ENCODE measurements around the gene TRPT1.

The TRPT1 gene

DNA sequence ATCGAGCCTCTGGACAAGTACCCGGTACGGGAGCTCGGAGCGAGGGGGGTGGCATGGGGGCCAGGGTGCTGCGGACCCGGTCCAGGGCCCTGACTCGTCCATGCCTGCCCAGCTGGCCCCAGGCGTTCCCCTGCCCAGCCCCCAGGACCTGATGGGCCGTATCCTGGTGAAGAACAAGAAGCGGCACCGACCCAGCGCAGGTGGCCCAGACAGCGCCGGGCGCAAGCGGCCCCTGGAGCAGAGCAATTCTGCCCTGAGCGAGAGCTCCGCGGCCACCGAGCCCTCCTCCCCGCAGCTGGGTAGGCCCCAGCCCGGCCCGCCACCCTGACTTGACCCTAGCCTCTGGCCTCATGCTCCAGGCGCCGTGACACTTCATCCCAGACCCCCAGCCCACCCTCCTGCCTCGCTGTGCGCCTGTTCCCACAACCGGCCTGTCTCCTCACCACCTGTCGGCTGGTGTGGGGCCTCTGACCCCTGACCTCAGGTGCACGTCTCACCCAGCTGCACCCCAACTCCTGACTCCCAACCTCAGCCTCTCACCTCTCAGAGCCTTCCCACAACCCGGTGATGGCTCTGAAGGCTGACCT is 33.1 kb upstream of the TRPT1 start:
- no peaks in the 10 kb centered on the region for H3K27me3 ChIP-seq (ENCODE audit: insufficient read depth, low read length)
- H2BK5ac ChIP-seq (ENCODE audit: low read depth, low read length, poor library complexity): no peak overlapping the region
- H3K36me3 ChIP-seq (ENCODE audit: control insufficient read depth in 1 of 2, insufficient read depth in 2 of 2, low read length in 2 of 2): peaks cover 80 to 81% of the 10 kb centered on the region in 2 experiments
- no peak overlapping the region for H3K27ac ChIP-seq (ENCODE audit: low read depth, low read length)
- no peak overlapping the region for H3K14ac ChIP-seq (ENCODE audit: low read length)
- H3K79me2 ChIP-seq (ENCODE audit: control insufficient read depth, insufficient read depth, low read length, poor library complexity): no peaks in the 10 kb centered on the region
- no peak overlapping the region for H3K9ac ChIP-seq (ENCODE audit: low read length)
- no CpG with 5 or more reads among the region's 32 CpGs for WGBS (ENCODE audit: extremely low coverage, insufficient coverage, insufficient read length)
- no peak overlapping the region for H2AK5ac ChIP-seq (ENCODE audit: low read length)
- H4K8ac ChIP-seq (ENCODE audit: low read depth, low read length): no peak overlapping the region
- DNase-seq: no peak
- H3K4me3 ChIP-seq (ENCODE audit: low read depth, low read length): no peak overlapping the region
- no peak overlapping the region for H2BK120ac ChIP-seq (ENCODE audit: insufficient read depth, low read length, poor library complexity)
- H3K18ac ChIP-seq (ENCODE audit: low read length): no peak overlapping the region
- no peak overlapping the region for H4K91ac ChIP-seq (ENCODE audit: low read depth, low read length)
- H2AFZ ChIP-seq (ENCODE audit: insufficient read depth, low read length, poor library complexity): no peak overlapping the region
- H3K79me1 ChIP-seq (ENCODE audit: low read length): peaks cover 13% of the 10 kb centered on the region
- no peak overlapping the region for H4K12ac ChIP-seq (ENCODE audit: low read depth, low read length)
- peaks cover 17 to 20% of the 10 kb centered on the region in 2 experiments for H3K4me1 ChIP-seq (ENCODE audit: control insufficient read depth in 1 of 2, insufficient read depth in 2 of 2, low read length in 2 of 2)
- no peak overlapping the region for H2BK12ac ChIP-seq (ENCODE audit: low read length)
- H3K4ac ChIP-seq (ENCODE audit: low read depth, low read length): no peak overlapping the region
- no peak overlapping the region for H3K23ac ChIP-seq (ENCODE audit: low read length)
- H3K9me3 ChIP-seq (ENCODE audit: insufficient read depth, low read depth, low read length): peaks cover 4% of the 10 kb centered on the region
- no peak overlapping the region for H3K4me2 ChIP-seq (ENCODE audit: low read length)

DNA sequence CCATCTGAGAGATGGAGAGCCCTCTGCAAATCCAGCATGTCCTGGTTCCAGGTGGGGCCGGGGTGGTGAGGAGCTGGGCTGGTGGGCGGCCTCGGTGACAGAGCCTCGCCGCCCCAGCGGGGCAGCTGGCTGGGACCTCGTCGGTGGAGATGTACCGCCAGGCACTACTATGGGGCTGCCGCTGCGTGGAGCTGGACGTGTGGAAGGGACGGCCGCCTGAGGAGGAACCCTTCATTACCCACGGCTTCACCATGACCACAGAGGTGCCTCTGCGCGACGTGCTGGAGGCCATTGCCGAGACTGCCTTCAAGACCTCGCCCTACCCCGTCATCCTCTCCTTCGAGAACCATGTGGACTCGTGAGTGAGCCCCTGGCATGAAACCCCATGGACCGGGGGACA is 32.4 kb upstream of the TRPT1 start:
- no peak overlapping the region for H3K14ac ChIP-seq (ENCODE audit: low read length)
- no peak overlapping the region for H3K18ac ChIP-seq (ENCODE audit: low read length)
- no peak overlapping the region for H2AK5ac ChIP-seq (ENCODE audit: low read length)
- no peak overlapping the region for H3K27ac ChIP-seq (ENCODE audit: low read depth, low read length)
- no peak overlapping the region for H3K4ac ChIP-seq (ENCODE audit: low read depth, low read length)
- no peak overlapping the region for H4K91ac ChIP-seq (ENCODE audit: low read depth, low read length)
- H3K36me3 ChIP-seq (ENCODE audit: control insufficient read depth in 1 of 2, insufficient read depth in 2 of 2, low read length in 2 of 2): peaks cover 75 to 78% of the 10 kb centered on the region in 2 experiments
- H2BK120ac ChIP-seq (ENCODE audit: insufficient read depth, low read length, poor library complexity): no peak overlapping the region
- H3K4me2 ChIP-seq (ENCODE audit: low read length): no peak overlapping the region
- no peaks in the 10 kb centered on the region for H3K79me2 ChIP-seq (ENCODE audit: control insufficient read depth, insufficient read depth, low read length, poor library complexity)
- H3K23ac ChIP-seq (ENCODE audit: low read length): no peak overlapping the region
- no peak overlapping the region for H3K9ac ChIP-seq (ENCODE audit: low read length)
- H2BK5ac ChIP-seq (ENCODE audit: low read depth, low read length, poor library complexity): no peak overlapping the region
- no peak overlapping the region for H2BK12ac ChIP-seq (ENCODE audit: low read length)
- H4K12ac ChIP-seq (ENCODE audit: low read depth, low read length): no peak overlapping the region
- no peak overlapping the region for H4K8ac ChIP-seq (ENCODE audit: low read depth, low read length)
- no peak overlapping the region for H3K4me3 ChIP-seq (ENCODE audit: low read depth, low read length)
- H3K9me3 ChIP-seq (ENCODE audit: insufficient read depth, low read depth, low read length): peaks cover 4% of the 10 kb centered on the region
- peaks cover 7% of the 10 kb centered on the region for H3K79me1 ChIP-seq (ENCODE audit: low read length)
- no peak for DNase-seq
- WGBS (ENCODE audit: extremely low coverage, insufficient coverage, insufficient read length): no CpG with 5 or more reads among the region's 24 CpGs
- peaks cover 10 to 13% of the 10 kb centered on the region in 2 experiments for H3K4me1 ChIP-seq (ENCODE audit: control insufficient read depth in 1 of 2, insufficient read depth in 2 of 2, low read length in 2 of 2)
- H3K27me3 ChIP-seq (ENCODE audit: insufficient read depth, low read length): no peaks in the 10 kb centered on the region
- no peak overlapping the region for H2AFZ ChIP-seq (ENCODE audit: insufficient read depth, low read length, poor library complexity)

DNA sequence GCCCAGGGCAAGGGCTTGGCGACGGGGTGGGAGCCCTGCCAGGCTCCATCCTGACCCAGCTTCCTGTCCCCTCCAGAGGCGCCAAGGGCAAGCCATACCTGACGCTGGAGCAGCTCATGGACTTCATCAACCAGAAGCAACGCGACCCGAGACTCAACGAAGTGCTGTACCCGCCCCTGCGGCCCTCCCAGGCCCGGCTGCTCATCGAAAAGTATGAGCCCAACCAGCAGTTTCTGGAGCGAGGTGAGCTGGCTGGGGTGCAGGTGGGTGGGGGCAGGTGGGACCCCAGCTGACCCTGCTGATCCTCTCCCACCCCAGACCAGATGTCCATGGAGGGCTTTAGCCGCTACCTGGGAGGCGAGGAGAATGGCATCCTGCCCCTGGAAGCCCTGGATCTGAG is 30.3 kb upstream of the TRPT1 start:
- no peak overlapping the region for H4K8ac ChIP-seq (ENCODE audit: low read depth, low read length)
- H3K79me1 ChIP-seq (ENCODE audit: low read length): peaks cover 9% of the 10 kb centered on the region
- H3K9me3 ChIP-seq (ENCODE audit: insufficient read depth, low read depth, low read length): peaks cover 2% of the 10 kb centered on the region
- H2AK5ac ChIP-seq (ENCODE audit: low read length): no peak overlapping the region
- no peak overlapping the region for H4K91ac ChIP-seq (ENCODE audit: low read depth, low read length)
- no peaks in the 10 kb centered on the region for H3K27me3 ChIP-seq (ENCODE audit: insufficient read depth, low read length)
- no peak overlapping the region for H3K9ac ChIP-seq (ENCODE audit: low read length)
- H3K36me3 ChIP-seq (ENCODE audit: control insufficient read depth in 1 of 2, insufficient read depth in 2 of 2, low read length in 2 of 2): peaks cover 57 to 63% of the 10 kb centered on the region in 2 experiments
- H3K23ac ChIP-seq (ENCODE audit: low read length): no peak overlapping the region
- H2BK120ac ChIP-seq (ENCODE audit: insufficient read depth, low read length, poor library complexity): no peak overlapping the region
- DNase-seq: no peak
- peaks cover 4 to 5% of the 10 kb centered on the region in 2 experiments for H3K4me1 ChIP-seq (ENCODE audit: control insufficient read depth in 1 of 2, insufficient read depth in 2 of 2, low read length in 2 of 2)
- no peak overlapping the region for H3K14ac ChIP-seq (ENCODE audit: low read length)
- no CpG with 5 or more reads among the region's 15 CpGs for WGBS (ENCODE audit: extremely low coverage, insufficient coverage, insufficient read length)
- no peak overlapping the region for H3K4me2 ChIP-seq (ENCODE audit: low read length)
- H2BK12ac ChIP-seq (ENCODE audit: low read length): no peak overlapping the region
- no peak overlapping the region for H3K4ac ChIP-seq (ENCODE audit: low read depth, low read length)
- H3K79me2 ChIP-seq (ENCODE audit: control insufficient read depth, insufficient read depth, low read length, poor library complexity): peaks cover 9% of the 10 kb centered on the region
- no peak overlapping the region for H3K27ac ChIP-seq (ENCODE audit: low read depth, low read length)
- no peak overlapping the region for H4K12ac ChIP-seq (ENCODE audit: low read depth, low read length)
- H3K18ac ChIP-seq (ENCODE audit: low read length): no peak overlapping the region
- no peak overlapping the region for H3K4me3 ChIP-seq (ENCODE audit: low read depth, low read length)
- no peak overlapping the region for H2BK5ac ChIP-seq (ENCODE audit: low read depth, low read length, poor library complexity)
- no peak overlapping the region for H2AFZ ChIP-seq (ENCODE audit: insufficient read depth, low read length, poor library complexity)

DNA sequence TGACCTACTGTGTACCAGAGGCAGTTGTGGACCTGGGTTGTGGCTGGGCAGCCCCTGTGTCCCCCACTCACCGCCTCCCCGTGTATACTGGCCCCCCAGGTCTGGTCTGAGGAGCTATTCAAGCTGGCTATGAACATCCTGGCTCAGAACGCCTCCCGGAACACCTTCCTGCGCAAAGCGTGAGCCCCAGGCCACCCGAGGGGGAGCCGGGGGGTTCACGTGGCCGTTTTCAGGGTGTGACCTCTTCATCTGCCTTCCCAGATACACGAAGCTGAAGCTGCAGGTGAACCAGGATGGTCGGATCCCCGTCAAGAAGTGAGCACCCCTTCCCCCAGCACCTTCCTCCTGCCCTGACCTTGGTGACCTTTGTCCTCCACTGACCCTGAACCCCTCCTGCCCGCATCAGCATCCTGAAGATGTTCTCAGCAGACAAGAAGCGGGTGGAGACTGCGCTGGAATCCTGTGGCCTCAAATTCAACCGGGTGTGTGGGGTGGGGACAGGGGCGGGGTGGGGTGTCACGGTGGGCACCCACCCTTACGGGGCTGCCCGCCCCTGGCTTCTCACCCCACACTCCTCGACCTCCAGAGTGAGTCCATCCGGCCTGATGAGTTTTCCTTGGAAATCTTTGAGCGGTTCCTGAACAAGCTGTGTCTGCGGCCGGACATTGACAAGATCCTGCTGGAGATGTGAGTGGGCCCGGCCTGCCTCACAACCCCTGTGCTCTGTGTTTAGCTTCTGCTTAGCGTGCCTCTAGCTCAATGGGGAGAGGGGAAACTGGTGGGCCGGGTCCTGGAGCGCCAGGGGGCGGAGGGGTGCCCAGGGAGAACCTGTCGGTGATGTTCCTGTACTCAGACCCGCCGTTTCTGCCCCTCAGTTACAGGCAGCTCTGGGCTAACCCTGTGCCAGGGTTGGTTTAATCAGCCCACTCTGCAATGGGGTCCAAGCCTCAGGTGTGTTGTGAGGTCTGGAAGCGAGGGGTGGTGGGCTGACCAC is 29.4 kb upstream of the TRPT1 start:
- Histone ChIP-seq H3K14ac (ENCODE audit: low read length) (no peak overlapping the region), H3K27ac (ENCODE audit: low read depth, low read length) (no peak overlapping the region), H3K4me3 (ENCODE audit: low read depth, low read length) (no peak overlapping the region), H3K4ac (ENCODE audit: low read depth, low read length) (no peak overlapping the region), H3K27me3 (ENCODE audit: insufficient read depth, low read length) (no peaks in the 10 kb centered on the region), H3K79me2 (ENCODE audit: control insufficient read depth, insufficient read depth, low read length, poor library complexity) (peaks cover 9% of the 10 kb centered on the region), H3K4me1 (ENCODE audit: control insufficient read depth in 1 of 2, insufficient read depth in 2 of 2, low read length in 2 of 2) (peaks cover 8 to 12% of the 10 kb centered on the region in 2 experiments), H4K91ac (ENCODE audit: low read depth, low read length) (no peak overlapping the region), H2AFZ (ENCODE audit: insufficient read depth, low read length, poor library complexity) (no peak overlapping the region), H3K36me3 (ENCODE audit: control insufficient read depth in 1 of 2, insufficient read depth in 2 of 2, low read length in 2 of 2) (peaks cover 54 to 59% of the 10 kb centered on the region in 2 experiments), H2AK5ac (ENCODE audit: low read length) (no peak overlapping the region), H3K23ac (ENCODE audit: low read length) (no peak overlapping the region), H2BK5ac (ENCODE audit: low read depth, low read length, poor library complexity) (no peak overlapping the region), H3K9me3 (ENCODE audit: insufficient read depth, low read depth, low read length) (peaks cover 2% of the 10 kb centered on the region), H4K8ac (ENCODE audit: low read depth, low read length) (no peak overlapping the region), H3K79me1 (ENCODE audit: low read length) (peaks cover 15% of the 10 kb centered on the region), H2BK12ac (ENCODE audit: low read length) (no peak overlapping the region), H3K4me2 (ENCODE audit: low read length) (no peak overlapping the region), H2BK120ac (ENCODE audit: insufficient read depth, low read length, poor library complexity) (no peak overlapping the region), H4K12ac (ENCODE audit: low read depth, low read length) (no peak overlapping the region), H3K18ac (ENCODE audit: low read length) (no peak overlapping the region), H3K9ac (ENCODE audit: low read length) (no peak overlapping the region)
- no CpG with 5 or more reads among the region's 35 CpGs for WGBS (ENCODE audit: extremely low coverage, insufficient coverage, insufficient read length)
- no peak for DNase-seq

All from trophoblast cell (in vitro differentiated cells and primary cell).